Gastroesophageal sphincter (tissue), 3 donors: ENCODE data around the gene BCAS3.

Experiments
- POLR2AphosphoS5 ChIP-seq: sonication (generic); formaldehyde crosslinking; IDR thresholded peaks from one replicate; pipeline ENCODE4 v1.6.1; 2017; ENCODE audit warnings: antibody characterized with exemption
- TF ChIP-seq, protein P1 (sequence below), 4 experiments: fragments of 200-600 bp in 2 of 4; fragments of 450-650 bp in 2 of 4; sonication (generic) in 1 of 4; IDR thresholded peaks; one replicate each; pipeline ENCODE4 v1.5.1; 2017 to 2019; ENCODE audit warnings: antibody characterized with exemption in 4 of 4, mild to moderate bottlenecking in 2 of 4, moderate library complexity in 2 of 4

- TF ChIP-seq, protein P1, sequence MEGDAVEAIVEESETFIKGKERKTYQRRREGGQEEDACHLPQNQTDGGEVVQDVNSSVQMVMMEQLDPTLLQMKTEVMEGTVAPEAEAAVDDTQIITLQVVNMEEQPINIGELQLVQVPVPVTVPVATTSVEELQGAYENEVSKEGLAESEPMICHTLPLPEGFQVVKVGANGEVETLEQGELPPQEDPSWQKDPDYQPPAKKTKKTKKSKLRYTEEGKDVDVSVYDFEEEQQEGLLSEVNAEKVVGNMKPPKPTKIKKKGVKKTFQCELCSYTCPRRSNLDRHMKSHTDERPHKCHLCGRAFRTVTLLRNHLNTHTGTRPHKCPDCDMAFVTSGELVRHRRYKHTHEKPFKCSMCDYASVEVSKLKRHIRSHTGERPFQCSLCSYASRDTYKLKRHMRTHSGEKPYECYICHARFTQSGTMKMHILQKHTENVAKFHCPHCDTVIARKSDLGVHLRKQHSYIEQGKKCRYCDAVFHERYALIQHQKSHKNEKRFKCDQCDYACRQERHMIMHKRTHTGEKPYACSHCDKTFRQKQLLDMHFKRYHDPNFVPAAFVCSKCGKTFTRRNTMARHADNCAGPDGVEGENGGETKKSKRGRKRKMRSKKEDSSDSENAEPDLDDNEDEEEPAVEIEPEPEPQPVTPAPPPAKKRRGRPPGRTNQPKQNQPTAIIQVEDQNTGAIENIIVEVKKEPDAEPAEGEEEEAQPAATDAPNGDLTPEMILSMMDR (IDR thresholded peaks at IDR 0.05): no peak
- no peak for TF ChIP-seq POLR2AphosphoS5
Measured at GRCh38 chr17:61324950-61325349, 647.3 kb downstream of the BCAS3 start.
